T-helper 2 cell treated with Interferon-gamma antibody and Interleukin-4, amounts not matched to agents 100 ng/mL and 5 ng/mL, for 36 hours (primary cell): ENCODE results near the gene UCKL1. TPM values are rescaled to one million over a fixed set of nuclear protein-coding genes. Genes with fewer than 3 reads are reported as not detected.
"Not testable (repeated sequence)": the region's sequence is repeated elsewhere in the genome, so short reads cannot be mapped to it uniquely, and the experiment has no call there.

Source experiments
- intact Hi-C: fragments of 100-400 bp; cut with micrococcal nuclease; formaldehyde crosslinking; loops from one replicate; pipeline ENCODE4 v1.15.1; 2023
- total RNA-seq: library from RNA; stranded (reverse); gene quantifications from 2 replicates; pipeline ENCODE4 v1.2.3, GENCODE V29; 2022

Gene UCKL1
- total RNA-seq, 1 donor from 2014 or later: 47.7 TPM

DNA sequence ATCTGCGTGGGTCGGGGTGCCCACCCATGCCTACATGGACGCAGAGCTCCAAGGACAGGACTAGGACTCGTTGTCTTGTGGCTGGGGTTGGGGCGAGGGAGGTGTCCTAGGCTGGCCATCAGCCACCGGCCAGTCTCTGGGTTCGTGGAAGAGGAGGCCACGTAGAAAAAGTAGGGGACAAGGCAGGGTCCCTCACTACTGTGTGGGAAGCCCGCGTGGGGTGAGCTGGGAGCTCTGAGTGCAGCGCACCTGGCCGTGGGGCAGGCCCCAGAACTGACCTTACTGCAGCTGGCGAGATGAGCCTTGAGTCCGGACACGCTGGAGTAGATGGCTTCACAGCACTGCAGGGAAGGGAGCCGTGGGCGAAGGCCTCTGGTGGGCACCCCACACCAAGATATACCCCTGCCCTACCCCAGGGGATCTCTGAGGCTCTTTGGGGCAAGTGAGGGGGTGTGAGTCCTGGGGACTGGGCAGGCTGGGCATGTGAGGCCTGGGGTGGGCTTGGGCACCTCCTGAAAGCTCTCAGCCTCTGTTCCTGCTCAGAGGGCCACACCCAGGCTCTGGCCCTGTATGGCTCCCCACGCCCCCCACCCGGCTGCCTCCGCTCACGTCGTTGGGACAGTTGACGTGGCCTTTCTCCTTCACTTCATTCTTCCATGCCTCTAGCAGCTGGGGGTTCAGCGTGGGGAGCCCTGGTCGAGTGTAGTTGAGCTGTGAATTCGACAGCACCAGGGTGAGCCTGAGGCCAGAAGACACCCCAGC, 5.6 kb upstream of the UCKL1 start:
- intact Hi-C loops: no loop called here

DNA sequence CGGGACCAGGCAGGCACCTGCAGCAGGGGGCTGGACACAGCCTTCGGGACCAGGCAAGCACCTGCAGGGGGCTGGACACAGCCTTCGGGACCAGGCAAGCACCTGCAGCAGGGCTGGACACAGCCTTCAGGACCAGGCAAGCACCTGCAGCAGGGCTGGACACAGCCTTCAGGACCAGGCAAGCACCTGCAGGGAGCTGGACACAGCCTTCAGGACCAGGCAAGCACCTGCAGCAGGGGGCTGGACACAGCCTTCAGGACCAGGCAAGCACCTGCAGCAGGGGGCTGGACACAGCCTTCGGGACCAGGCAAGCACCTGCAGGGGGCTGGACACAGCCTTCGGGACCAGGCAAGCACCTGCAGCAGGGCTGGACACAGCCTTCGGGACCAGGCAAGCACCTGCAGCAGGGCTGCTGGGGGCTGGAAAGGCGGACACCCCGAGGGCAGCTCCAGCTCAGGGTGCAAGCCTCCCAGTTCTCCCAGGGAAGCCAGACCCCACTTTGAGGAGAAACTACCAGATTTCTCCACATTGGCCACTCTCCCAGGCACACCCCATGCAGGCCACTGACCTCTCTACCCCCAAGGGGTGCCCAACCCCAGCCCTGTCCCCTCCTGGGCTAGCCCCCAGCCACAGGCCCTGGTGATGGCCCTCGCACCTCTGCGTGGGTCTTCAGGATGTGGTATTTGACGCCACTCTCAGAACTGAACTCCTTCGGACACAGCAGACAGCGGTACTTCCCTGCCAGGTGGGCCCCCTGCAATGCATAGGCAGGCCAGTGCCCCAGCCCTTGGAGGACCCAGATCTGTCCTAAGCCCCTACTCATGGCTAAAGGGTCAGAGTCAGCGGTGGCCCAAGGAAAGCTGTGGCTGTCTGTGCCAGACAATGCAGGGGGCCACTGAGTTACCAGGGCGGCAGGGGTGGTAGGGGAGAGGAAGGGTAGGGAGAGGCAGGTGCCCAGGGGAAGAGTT, 4.7 kb upstream of the UCKL1 start:
- intact Hi-C loops: not testable (repeated sequence)

DNA sequence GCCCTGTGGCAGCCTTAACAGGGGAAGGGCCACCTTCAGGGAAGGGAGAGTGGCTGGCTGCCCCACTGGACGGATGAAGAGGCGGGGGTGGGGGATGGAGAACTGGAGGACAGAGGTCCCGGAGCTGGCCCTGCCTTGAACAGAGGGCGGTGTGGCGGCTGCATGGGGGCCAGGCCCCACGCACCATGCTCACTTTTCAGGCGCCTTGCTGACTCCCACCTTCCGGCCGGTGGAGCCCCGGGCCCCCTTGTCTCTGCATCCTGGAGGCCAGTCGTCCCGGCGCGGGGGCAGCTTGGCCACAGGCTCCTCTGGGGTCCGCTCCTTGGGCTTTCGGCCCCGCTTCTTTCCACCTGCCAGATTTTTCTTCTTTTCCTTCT, 3.5 kb upstream of the UCKL1 start:
- intact Hi-C loops: loop anchor here (5.0 kb wide), 1 partner anchor 422 kb away; the partner anchor contains the start of gene PTK6

DNA sequence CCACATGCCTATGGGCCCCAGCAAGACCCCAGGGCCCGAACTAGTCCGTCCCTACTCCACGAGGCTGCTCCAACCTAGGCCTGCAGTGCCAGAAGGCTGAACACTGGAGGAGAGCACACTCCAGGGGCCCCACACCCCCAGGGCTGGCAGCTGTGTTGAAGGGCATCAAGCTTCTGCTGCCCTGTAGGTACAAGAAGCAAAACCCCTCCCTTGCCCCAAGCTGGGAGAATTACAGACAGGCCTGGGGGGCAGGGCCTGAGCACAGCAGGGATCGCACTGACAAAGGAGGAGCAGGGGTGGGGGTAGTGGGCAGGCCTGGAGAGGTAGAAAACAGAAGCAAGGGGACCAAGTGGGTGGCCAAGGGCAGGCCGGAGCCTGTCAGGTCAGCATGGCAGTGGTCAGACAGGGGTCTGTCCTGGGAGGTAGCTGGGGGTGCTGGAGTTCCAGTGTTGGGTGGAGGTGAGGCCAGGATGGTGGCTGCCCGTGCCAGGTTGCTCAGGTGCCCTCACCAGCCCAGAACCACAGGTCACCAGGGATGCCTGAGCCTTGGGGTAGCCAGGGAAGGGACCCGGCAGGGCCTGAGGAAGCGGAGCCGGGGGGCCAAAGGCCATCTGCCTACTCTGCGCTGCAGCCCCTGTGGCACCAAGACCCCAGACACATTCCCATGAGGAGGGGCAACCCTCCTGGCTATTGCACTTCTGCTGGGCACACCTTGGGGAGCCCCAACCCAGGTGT, 2.9 kb upstream of the UCKL1 start:
- intact Hi-C loops: loop anchor here (5.0 kb wide), 1 partner anchor 422 kb away; the partner anchor contains the start of gene PTK6

DNA sequence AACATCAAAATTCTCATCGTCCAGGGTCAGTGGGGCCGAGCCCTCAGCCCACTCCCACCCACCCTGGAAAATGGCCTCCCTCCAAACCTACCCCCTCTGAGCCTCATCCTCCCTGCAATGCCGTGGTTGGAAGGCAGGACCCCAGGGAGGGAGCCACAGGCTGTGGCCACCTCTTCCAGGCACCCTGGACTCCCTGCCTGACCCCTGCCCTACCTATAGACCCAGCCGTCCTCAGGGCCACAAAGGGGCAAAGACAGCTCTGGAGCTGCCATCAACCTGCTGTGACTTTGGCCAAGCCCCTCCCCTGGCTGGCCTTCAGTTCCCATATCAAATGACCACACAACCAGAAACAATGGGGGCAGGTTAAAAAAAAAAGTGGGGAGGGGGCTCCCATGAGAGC, 2.3 kb upstream of the UCKL1 start:
- intact Hi-C loops: loop anchor here (5.0 kb wide), 1 partner anchor 421 kb away; the partner anchor contains the start of gene PTK6

DNA sequence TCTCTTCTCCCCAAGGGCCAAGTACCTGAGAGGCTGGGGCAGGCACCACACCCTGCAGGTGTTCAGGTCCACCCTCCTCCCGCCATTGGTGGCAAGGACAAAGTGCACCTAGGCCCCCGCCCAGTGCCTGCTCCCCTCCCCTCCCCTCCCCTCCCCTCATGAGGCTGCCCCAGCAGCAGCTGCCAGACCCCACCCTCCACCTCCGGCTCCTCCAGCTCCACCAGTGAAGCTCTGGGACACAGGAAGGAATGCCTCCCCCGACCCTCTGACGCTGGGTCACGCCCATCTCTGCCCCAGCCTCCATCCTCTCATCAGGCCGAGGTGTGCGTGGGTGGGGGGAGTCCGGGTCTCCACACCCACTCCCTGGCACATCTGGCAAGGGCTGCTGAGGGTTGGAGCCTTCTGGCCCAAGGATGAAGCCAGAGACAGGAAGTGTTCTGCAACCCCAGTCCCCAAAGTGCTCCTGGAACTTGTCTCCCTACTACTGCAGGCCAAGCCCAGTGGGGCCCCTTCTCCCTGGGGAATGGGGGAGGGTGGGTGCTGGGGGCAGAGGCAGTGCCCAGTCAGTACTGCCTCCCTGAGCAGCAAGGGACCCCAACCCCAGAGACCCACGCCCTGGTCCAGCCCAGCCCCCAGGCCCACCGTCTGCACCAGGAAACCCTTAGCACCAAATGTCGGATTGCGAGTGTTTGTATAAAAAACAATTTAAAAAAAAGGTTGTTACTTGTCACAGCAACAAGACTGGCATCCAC, 1.6 kb upstream of the UCKL1 start:
- intact Hi-C loops: loop anchor here (2.0 to 5.0 kb wide), 2 partner anchors 93 to 421 kb away; partner anchors contain the start of genes PTK6 and TPD52L2

DNA sequence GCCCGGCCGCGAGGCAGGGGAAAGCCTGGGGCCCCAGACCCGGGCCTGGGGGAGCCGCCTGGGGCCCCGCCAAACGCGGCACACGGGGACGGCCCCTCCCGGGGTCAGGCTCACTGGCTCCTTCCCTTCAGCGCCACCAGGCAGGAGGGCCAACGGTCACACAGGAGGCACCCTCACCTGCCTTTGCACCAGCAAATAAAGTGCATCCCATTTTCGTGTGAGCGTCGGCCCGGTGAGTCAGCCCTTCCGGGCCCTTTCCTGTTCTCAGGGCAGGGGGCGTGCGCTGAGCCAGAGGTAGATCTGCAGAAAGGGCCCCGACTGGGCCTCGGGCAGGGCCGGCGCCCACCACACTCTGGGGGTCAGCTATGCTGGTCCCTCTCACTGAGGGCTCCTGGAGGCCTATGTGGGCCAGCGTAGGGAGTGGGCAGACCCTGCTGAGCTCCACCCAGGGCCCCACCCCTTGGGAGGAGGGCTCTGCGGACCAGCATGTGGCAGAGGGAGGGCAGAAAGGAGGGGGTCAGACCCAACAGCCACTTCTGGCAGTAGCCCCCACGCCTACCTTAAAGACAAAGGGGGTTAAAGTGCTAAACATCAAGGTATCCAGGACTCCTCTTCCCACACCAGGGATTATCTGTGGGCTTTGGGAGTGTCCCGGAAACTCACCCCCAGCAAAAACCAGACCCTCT, 931 bp upstream of the UCKL1 start:
- intact Hi-C loops: loop anchor here (2.0 to 5.0 kb wide), 2 partner anchors 92 to 420 kb away; partner anchors contain the start of genes PTK6 and TPD52L2

DNA sequence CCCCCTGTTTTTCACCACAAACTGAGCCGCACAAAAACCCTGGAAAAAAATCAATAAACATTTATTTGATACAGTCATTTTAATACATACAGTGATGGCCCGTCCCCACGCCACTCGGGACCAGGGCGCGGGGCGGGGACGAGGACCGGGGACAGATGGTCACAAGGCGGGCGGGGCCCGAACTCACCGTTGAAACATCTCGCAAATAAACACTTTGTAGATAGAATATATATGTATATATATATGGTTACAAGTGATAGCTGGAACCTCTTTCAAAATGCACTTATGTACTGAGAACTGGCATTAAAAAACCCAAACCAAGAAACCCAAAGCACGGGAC, 418 bp upstream of the UCKL1 start:
- intact Hi-C loops: loop anchor here (1.0 to 5.0 kb wide), 4 partner anchors 25 to 419 kb away; partner anchors contain the start of genes PRPF6, PTK6, TCEA2 and TPD52L2

DNA sequence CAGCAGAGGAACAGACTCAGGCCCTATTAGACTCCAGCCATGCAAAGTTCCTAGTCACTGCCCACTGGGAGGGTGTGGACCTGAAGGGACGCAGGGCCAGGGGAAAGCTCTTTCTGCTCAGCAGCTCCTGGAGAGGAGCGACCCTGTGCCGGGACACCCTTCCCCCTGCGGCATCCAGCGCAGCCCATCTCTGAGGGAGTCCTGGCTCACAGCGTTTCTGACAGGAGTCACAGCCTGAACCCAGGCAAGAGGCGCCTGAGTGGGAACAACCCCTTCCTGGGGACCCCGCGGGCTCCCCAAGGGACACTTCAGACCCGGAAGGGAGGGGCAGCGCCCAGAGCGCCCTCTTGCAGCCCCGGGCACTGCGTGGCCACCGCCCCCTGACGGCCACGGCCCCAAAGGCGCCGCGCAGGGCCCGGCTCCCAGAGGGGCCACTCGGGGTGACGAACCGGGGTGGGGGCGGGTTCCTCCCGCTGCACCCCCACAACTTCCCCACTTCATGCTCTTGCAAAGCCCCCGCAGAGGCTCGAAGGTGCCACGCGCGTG, 862 bp downstream of the UCKL1 start:
- intact Hi-C loops: loop anchor here (5.0 kb wide), 1 partner anchor 418 kb away; the partner anchor contains the start of gene PTK6

DNA sequence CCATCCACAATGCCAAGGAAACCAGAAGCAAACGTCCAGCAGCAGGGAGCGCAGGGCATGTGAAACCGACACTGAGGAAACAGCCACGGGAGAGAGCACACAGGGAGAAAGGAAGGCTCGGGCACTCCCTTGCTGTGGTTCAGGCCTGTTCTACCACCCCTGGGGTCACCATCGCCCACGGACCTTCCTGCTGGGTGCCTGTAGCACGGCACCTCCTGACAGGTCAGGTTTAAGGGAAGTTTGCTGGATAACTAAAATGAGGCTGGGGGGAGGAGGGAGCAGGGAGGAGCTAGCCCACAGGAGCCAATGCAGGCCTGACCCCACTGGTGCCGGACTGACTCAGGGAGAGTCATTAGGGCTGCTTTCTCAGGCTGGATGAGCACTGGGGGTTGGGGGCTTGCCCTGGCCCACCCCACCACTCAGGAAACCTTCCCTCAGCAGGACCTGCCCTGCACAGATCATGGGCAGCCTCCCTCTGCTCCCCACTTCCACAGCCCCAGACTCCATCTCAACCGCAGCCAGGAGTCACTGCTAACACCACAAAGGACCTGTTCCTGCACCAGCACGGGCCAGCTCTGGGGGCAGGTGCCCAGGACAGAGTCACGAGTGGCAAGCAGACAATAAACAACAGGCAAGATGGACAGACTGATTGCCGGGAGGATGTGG, 2.3 kb downstream of the UCKL1 start:
- intact Hi-C loops: no loop called here

DNA sequence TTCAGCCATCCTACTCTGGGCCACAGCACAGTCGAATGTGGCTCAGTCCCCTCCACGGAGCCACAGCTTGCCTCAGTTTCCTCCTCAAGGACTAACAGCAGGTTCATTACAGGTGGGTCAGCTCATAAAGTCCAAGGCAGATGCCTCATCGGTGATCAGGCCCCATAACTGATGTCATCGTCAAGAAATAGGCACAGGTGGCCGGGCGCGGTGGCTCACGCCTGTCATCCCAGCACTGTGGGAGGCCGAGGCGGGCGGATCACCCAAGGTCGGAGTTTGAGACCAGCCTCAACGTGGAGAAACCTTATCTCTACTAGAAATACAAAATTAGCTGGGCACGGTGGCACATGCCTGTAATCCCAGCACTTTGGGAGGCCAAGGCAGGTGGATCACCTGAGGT, 3.4 kb downstream of the UCKL1 start:
- intact Hi-C loops: no loop called here

DNA sequence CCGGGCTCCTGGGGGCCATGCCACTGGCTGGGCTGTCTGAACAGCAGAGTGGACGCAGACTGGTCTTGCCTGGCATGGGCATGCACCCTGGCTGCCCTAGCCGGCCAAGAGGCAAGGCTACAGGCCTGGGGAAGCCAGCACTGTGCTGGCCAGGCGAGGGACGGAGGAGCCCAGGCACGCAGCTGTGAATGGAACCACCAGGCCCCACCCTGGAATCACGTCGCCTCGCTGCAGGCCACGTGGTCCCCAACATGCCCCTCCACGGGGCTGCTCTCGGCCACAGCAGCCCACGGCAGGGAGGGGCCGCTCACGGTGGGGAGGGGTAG, 4.0 kb downstream of the UCKL1 start:
- intact Hi-C loops: no loop called here

DNA sequence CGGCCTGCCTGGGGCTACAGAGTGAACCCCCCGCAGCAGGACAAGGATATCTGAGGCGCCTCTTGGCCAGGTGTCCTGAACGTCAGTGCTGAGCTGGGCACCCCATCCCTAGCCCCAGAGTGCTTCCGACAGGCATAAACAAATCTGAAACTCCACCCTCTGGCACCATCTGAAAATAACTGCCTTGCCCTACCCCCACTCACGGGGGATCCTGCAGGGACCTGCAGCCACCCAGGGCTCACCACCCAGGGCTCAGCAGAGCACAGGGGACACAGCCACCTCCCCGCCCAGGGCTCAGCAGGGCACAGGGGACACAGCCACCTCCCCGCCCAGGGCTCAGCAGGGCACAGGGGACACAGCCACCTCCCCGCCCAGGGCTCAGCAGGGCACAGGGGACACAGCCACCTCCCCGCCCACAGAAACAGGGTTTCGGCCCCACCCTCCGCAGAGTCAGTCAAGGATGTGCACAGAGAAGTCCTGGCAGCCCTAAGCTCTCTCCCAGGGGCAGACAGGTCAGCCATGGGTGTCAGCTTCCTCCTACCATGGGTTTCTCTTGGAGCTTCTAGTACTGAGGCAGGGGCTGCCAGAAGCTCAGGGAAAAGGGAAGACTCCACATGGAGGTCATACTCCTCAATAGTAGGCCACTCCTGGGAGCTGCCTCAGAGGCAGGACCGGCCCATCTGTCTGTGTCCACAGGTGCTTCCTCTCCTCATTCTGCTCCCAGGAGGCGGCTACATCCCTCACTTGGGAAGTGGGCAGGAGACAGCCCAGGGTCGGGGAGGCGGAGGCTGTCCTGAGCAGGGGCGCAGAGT, 4.6 kb downstream of the UCKL1 start:
- intact Hi-C loops: no loop called here

DNA sequence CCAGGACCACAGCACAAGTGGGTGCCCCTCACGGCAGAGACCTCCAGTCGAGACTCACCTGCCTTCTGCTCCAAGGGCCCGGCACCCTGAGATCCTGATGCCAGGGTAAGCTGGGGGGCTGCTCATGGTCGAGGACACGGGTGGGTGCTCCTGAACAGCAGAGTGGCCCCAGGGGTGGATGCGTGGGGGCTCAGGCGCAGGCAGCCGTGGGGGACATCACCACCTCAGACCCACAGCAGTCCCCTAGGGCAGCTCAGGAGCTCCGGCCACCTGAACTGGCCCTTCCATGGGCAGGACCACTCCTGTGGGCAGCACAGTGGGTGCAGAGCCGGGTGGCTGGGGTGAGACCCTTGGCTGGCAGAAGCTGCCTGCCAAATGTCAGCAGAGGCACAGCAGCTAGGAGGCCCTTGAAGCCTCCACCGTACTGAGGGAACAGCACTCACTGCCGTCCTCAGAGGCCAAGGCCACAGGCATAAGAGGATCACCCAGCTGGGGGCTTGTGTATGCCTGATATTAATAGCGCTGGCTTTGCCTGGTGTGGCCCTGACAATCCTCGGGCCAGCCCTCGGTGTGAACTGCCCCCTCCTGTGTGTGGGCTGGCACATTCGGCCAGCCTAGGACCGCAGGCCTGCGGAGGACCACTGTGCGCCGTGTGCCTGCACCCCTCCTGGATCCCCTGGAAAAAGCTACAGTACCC, 5.4 kb downstream of the UCKL1 start:
- intact Hi-C loops: no loop called here

DNA sequence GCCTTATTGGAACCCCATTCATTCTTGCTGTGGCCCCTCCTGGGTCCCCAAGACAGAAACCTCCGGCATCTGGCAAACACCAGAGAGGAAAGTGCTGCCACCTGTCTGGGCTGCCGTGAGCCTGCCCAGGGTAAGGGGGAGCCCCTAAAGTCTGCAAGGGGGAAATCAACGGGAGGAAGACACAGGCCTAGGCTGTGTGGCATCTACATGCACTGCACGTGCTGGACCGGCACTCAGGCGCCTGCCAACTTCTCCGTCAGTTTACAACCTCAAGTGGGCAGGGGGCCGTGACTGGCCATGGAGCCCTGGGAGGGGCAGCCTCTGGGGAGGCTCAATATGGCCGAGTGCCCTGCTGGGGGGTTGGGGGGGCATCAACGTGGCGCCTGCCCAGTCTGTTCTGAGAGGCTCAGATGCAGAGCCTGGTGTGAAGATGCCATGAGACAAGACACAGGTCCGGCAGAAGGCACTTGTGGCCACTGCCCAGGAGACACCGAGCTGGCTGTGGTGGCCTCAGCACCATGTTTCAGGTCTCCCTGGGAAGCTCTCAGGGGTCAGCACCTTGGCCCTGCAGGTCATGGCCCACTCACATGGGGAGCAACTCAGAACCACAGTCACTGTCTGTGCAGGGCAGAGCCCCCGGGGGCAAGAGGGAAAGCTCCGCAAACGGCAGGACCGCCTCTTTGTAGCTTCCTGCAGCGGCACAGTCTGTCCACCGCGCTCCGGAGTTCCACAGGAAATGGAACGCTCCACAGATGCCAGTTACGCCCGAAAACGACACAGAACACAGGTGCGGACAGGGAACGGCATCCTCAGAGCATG, 8.4 kb downstream of the UCKL1 start:
- intact Hi-C loops: no loop called here

DNA sequence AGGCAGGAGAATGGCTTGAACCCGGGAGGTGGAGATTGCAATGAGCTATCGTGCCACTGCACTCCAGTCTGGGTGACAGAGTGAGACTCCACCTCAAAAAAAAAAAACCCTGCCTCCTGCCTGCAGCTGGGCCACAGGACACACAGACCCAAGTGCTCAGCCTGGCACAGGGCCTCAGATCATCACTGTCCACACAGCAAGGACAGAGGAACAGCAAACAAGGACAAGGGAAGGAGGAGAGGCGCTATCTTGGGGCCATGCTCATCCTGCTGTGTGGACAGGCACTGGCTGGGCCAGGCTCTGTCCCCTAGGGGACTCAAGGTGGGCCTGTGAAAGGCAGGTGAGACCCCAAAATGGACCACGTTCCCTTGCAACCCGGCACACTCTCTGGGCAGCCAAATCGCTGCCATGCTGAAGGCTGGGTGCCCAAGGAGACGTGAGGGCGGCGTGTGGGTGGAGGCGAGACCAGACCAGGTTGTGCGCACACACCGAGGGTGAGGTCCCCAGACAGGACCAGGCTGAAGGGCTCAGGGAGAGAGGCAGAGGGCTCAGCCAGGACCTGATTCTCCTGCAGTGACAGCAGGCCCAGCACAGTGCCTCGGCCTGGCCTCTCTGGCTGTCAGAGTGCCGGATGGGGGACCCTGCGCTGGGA, 9.1 kb downstream of the UCKL1 start:
- intact Hi-C loops: no loop called here
